Small intestine (tissue), 7 donors: Measurements from ENCODE around the gene C17orf58. TPM values are rescaled to one million over a fixed set of nuclear protein-coding genes. Genes with fewer than 3 reads are reported as not detected.
"Not testable (repeated sequence)": the region's sequence is repeated elsewhere in the genome, so short reads cannot be mapped to it uniquely, and the experiment has no call there.

Experiments used
- DNase-seq, 2 donors: peaks; one replicate each; pipeline versions ENCODE4 v3.0.0 to v3.0.0-alpha.2; 2013
- FAIRE-seq: peaks from 2 replicates; lab custom pipeline; 2012; peaks lifted over from hg19 to GRCh38; lab: Jason Lieb, UNC
- H3K27ac ChIP-seq, 3 donors: one replicate each; pipeline ENCODE4 v1.5.1; 2013; ENCODE audit warnings: low read length in 2 of 3, mild to moderate bottlenecking in 2 of 3, control low read depth in 1 of 3, inconsistent platforms in 1 of 3, low read depth in 1 of 3, moderate library complexity in 1 of 3
- H3K27me3 ChIP-seq, 3 donors: one replicate each; pipeline ENCODE4 v1.6.1; 2013; ENCODE audit warnings: low read length in 3 of 3, inconsistent platforms in 1 of 3; ENCODE audit not compliant: control insufficient read depth in 3 of 3, insufficient read depth in 3 of 3
- H3K36me3 ChIP-seq, 3 donors: one replicate each; pipeline ENCODE4 v1.6.1; 2013; ENCODE audit warnings: low read length in 3 of 3, inconsistent platforms in 1 of 3, low read depth in 1 of 3, mild to moderate bottlenecking in 1 of 3, moderate library complexity in 1 of 3; ENCODE audit not compliant: control insufficient read depth in 3 of 3, insufficient read depth in 2 of 3
- H3K4me1 ChIP-seq, 3 donors: one replicate each; pipeline ENCODE4 v1.6.1; 2013; ENCODE audit warnings: low read length in 2 of 3, inconsistent platforms in 1 of 3, low read depth in 1 of 3, mild to moderate bottlenecking in 1 of 3, moderate library complexity in 1 of 3; ENCODE audit not compliant: control insufficient read depth in 3 of 3, insufficient read depth in 2 of 3
- H3K4me3 ChIP-seq, 3 donors: one replicate each; pipeline ENCODE4 v1.5.1; 2013; ENCODE audit warnings: low read length in 3 of 3, control low read depth in 1 of 3, inconsistent platforms in 1 of 3, low read depth in 1 of 3, mild to moderate bottlenecking in 1 of 3, moderate library complexity in 1 of 3
- H3K9me3 ChIP-seq, 2 donors: one replicate each; pipeline ENCODE4 v1.6.1; 2013; ENCODE audit warnings: low read depth in 1 of 2, low read length in 1 of 2; ENCODE audit not compliant: control insufficient read depth in 2 of 2, insufficient read depth in 1 of 2
- WGBS, 3 donors: extraction: QIAGEN DNeasy Blood & Tissue Kit; methylation state at CpG; one replicate each; pipeline ENCODE4 v1.1.7; 2013; 5-methylcytosine and 5-hydroxymethylcytosine counted together
- polyA plus RNA-seq, 4 donors: library from polyadenylated mRNA; stranded (reverse) in 3 of 4; unstranded in 1 of 4; fragments of 200-250 nt in 3 of 4; fragments of 120-200 nt in 1 of 4; gene quantifications; one replicate each; pipeline versions ENCODE4 v1.2.1 to v1.2.3, GENCODE V29; 2013
- donor health status: healthy with polysubstance abuse.
- donor health status: control.
- donor health status: control.
- donor health status: Bipolar disorder and iron deficiency.
- donor health status: healthy.

Gene C17orf58
- polyA plus RNA-seq, 4 donors = 9.4 to 13.1 (median 10.5) TPM

GRCh38 chr17:68029512-68030215 is 33.4 kb upstream of the C17orf58 start:
- FAIRE-seq (no peak), DNase-seq (no peak)
- Histone ChIP-seq H3K27me3 (no peaks in the 10 kb centered on the region), H3K4me3 (no peak overlapping the region), H3K9me3 (no peaks in the 10 kb centered on the region), H3K4me1 (peaks cover 0 to under 1% (median 0%) of the 10 kb centered on the region in 3 donors), H3K27ac (no peak overlapping the region), H3K36me3 (no peaks in the 10 kb centered on the region)
- WGBS, 3 donors = 61 to 67% (median 61%) methylated on average over 8 of the region's 8 CpGs

- 94 to 97% (median 95%) methylated on average over 15 of the region's 15 CpGs for WGBS, 3 donors
These were observed 26.3 kb upstream of the C17orf58 start for GRCh38 chr17:68022547-68022946.

GRCh38 chr17:68021963-68022362 is 25.7 kb upstream of the C17orf58 start:
- FAIRE-seq = no peak
- 93 to 95% (median 94%) methylated on average over 8 of the region's 8 CpGs for WGBS, 3 donors

More at GRCh38 chr17:68022547-68022946, 26.3 kb upstream of the C17orf58 start:
- not testable (repeated sequence) for H3K9me3 ChIP-seq, DNase-seq, H3K4me1 ChIP-seq, H3K4me3 ChIP-seq, H3K27ac ChIP-seq, H3K36me3 ChIP-seq, H3K27me3 ChIP-seq, FAIRE-seq

GRCh38 chr17:68020791-68021190 is 24.5 kb upstream of the C17orf58 start:
- not testable (repeated sequence) for FAIRE-seq, H3K36me3 ChIP-seq, H3K27me3 ChIP-seq, DNase-seq, H3K9me3 ChIP-seq, H3K4me1 ChIP-seq
- Histone ChIP-seq H3K27ac (peak overlapping the region in 2 of 3 donors; percentile 69 to 94), H3K4me3 (peak overlapping the region in 2 of 3 donors; percentile 50 to 61)
- 70 to 79% (median 77%) methylated on average over 13 of the region's 13 CpGs for WGBS, 3 donors

More at GRCh38 chr17:68021963-68022362, 25.7 kb upstream of the C17orf58 start:
- no peak for DNase-seq
- Histone ChIP-seq H3K27ac (no peak overlapping the region), H3K4me3 (no peak overlapping the region), H3K9me3 (no peaks in the 10 kb centered on the region), H3K36me3 (no peaks in the 10 kb centered on the region), H3K27me3 (no peaks in the 10 kb centered on the region), H3K4me1 (no peaks in the 10 kb centered on the region)

GRCh38 chr17:68020409-68020756 is 24.1 kb upstream of the C17orf58 start:
- no peaks in the 10 kb centered on the region for H3K9me3 ChIP-seq
- no peak for FAIRE-seq
- no peaks in the 10 kb centered on the region for H3K4me1 ChIP-seq
- 2 to 3% (median 2%) methylated on average over 12 of the region's 12 CpGs for WGBS, 3 donors
- peak overlapping the region; percentile 42 to 61 (median 50) for H3K4me3 ChIP-seq
- H3K27me3 ChIP-seq = no peaks in the 10 kb centered on the region
- H3K36me3 ChIP-seq = no peaks in the 10 kb centered on the region
- peak overlapping the region; percentile 58 to 94 (median 69) for H3K27ac ChIP-seq
- DNase-seq = peak; percentile 49 to 74

DNA sequence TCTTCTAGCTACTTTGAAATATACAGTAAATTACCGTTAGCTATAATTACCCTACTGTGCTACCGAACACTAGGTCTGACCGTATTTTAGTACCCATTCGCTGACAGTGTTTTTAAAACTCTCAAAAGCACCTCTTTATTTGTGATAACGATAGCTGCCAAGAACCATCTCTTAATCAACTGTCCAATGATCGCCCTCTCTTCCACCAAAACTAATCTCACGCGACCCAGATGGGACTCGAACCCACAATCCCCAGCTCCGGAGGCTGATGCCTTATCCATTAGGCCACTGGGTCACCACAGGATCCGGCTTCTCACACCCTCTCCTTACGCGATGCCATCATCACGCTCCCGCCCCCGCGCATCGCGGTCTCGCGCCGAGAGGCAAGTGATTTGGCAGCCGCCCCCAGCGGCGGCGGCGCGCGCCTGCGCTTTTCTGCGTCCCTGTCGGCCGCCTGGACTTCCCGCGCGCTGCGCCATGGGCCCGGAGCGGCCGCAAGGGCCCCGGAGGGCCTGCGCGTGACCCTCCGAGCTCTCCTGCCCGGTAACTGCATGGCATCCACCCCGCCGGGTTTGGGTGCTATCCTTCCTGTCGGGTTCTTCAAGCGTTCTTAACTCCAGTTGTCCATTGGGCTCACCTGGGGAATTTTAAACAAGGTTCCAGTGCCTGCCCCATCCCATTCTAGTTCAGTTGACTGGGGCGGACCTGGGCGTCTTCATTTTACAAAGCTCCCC is 23.6 kb upstream of the C17orf58 start:
- no peaks in the 10 kb centered on the region for H3K9me3 ChIP-seq
- FAIRE-seq (no peak), DNase-seq (peak; percentile 94 to 97)
- 0 to 1% (median 0%) methylated on average over 50 to 51 of the region's 51 CpGs for WGBS, 3 donors
- H3K27ac ChIP-seq = peak overlapping the region; percentile 58 to 94 (median 69)
- no peaks in the 10 kb centered on the region for H3K36me3 ChIP-seq
- no peaks in the 10 kb centered on the region for H3K4me1 ChIP-seq
- peak overlapping the region; percentile 42 to 61 (median 50) for H3K4me3 ChIP-seq
- H3K27me3 ChIP-seq = no peaks in the 10 kb centered on the region

DNA sequence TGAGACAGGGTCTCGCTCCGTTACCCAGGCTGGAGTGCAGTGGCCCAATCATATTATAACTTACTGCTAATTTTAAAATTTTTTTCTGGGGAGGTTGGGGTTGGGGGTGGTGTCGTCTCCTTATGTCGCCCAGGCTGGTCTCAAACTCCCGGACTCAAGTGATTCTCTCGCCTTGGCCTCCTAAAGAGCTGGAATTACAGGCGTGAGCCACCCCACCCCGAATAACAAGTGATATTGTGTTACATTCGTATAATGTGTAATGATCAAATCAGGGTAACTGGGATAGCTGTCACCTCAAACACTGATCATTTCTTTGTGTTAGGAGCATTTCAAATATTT is 23.0 kb upstream of the C17orf58 start:
- Histone ChIP-seq H3K36me3 (no peaks in the 10 kb centered on the region), H3K27ac (no peak overlapping the region), H3K27me3 (no peaks in the 10 kb centered on the region), H3K4me3 (peak overlapping the region in 1 of 3 donors; percentile 37), H3K9me3 (no peaks in the 10 kb centered on the region), H3K4me1 (no peaks in the 10 kb centered on the region)
- 72 to 75% (median 73%) methylated on average over 9 of the region's 9 CpGs for WGBS, 3 donors
- no peak for DNase-seq
- no peak for FAIRE-seq

- 89 to 92% (median 92%) methylated on average over 21 of the region's 21 CpGs for WGBS, 3 donors
- not testable (repeated sequence) for DNase-seq, H3K27me3 ChIP-seq
These were observed 22.2 kb upstream of the C17orf58 start for GRCh38 chr17:68018493-68018892.

More at GRCh38 chr17:68018493-68018892, 22.2 kb upstream of the C17orf58 start:
- not testable (repeated sequence) for H3K27ac ChIP-seq, H3K4me3 ChIP-seq, FAIRE-seq, H3K9me3 ChIP-seq, H3K4me1 ChIP-seq, H3K36me3 ChIP-seq
